Spleen (tissue), 11 donors: ENCODE measurements around the gene CIZ1. TPM values are rescaled to one million over a fixed set of nuclear protein-coding genes. Genes with fewer than 3 reads are reported as not detected.
A peak's percentile ranks its signal among the peaks of the same experiment; 100 is the strongest.

Experiments
- DNase-seq: peaks from one replicate; pipeline ENCODE4 v3.0.0-alpha.2; 2020
- H3K27ac ChIP-seq, 8 donors: fragments of 200-600 bp; sonication (generic) in 7 of 8; 1 replicate in 4 of 8; 2 replicates in 4 of 8; pipeline versions ENCODE4 v1.5.0 to v1.8.0; 2016 to 2021; ENCODE audit warnings: inconsistent platforms in 4 of 8, mild to moderate bottlenecking in 4 of 8, moderate library complexity in 1 of 8
- H3K27me3 ChIP-seq, 7 donors: fragments of 200-600 bp; sonication (generic) in 6 of 7; replicated peaks in 1 of 7; 1 replicate in 4 of 7; 2 replicates in 3 of 7; pipeline versions ENCODE4 v1.5.0 to v1.8.0; 2016 to 2021; ENCODE audit warnings: inconsistent platforms in 3 of 7, mild to moderate bottlenecking in 1 of 7
- H3K36me3 ChIP-seq, 6 donors: fragments of 200-600 bp; sonication (generic) in 5 of 6; 1 replicate in 4 of 6; 2 replicates in 2 of 6; pipeline versions ENCODE4 v1.5.0 to v1.8.0; 2016 to 2021; ENCODE audit warnings: inconsistent platforms in 2 of 6
- H3K4me1 ChIP-seq, 6 donors: fragments of 200-600 bp; sonication (generic) in 5 of 6; 1 replicate in 3 of 6; 2 replicates in 3 of 6; pipeline versions ENCODE4 v1.5.0 to v1.8.0; 2016 to 2021; ENCODE audit warnings: inconsistent platforms in 3 of 6
- H3K4me3 ChIP-seq, 8 donors: fragments of 200-600 bp; sonication (generic) in 7 of 8; 1 replicate in 4 of 8; 2 replicates in 4 of 8; pipeline versions ENCODE4 v1.5.0 to v1.8.0; 2016 to 2021; ENCODE audit warnings: inconsistent platforms in 4 of 8, mild to moderate bottlenecking in 4 of 8, moderate library complexity in 2 of 8
- H3K9me3 ChIP-seq, 8 donors: fragments of 200-600 bp; sonication (generic) in 7 of 8; 1 replicate in 4 of 8; 2 replicates in 4 of 8; pipeline versions ENCODE4 v1.5.0 to v1.8.0; 2016 to 2021; ENCODE audit warnings: inconsistent platforms in 4 of 8
- CTCF ChIP-seq, 11 experiments: fragments of 200-600 bp in 7 of 11; fragments of 450-650 bp in 4 of 11; sonication (generic) in 4 of 11; IDR thresholded peaks in 8 of 11; conservative IDR thresholded peaks in 3 of 11; 1 replicate in 7 of 11; 2 replicates in 4 of 11; pipeline versions ENCODE4 v1.4.0 to v1.8.0; 2016 to 2021; ENCODE audit warnings: antibody characterized with exemption in 11 of 11, inconsistent platforms in 4 of 11, mild to moderate bottlenecking in 1 of 11
- POLR2A ChIP-seq, 3 donors: fragments of 450-650 bp; IDR thresholded peaks; one replicate each; pipeline ENCODE4 v1.5.1; 2017; ENCODE audit warnings: antibody characterized with exemption in 3 of 3, mild to moderate bottlenecking in 1 of 3
- POLR2AphosphoS5 ChIP-seq, 3 donors: sonication (generic); formaldehyde crosslinking; IDR thresholded peaks; one replicate each; pipeline ENCODE4 v1.5.1; 2017; ENCODE audit warnings: antibody characterized with exemption in 3 of 3
- WGBS, 5 donors: extraction: QIAGEN DNeasy Blood & Tissue Kit in 3 of 5; methylation state at CpG; one replicate each; pipeline versions ENCODE4 v1.1.5 to v1.1.7; 2013 to 2018; 5-methylcytosine and 5-hydroxymethylcytosine counted together
- intact Hi-C: fragments of 100-400 bp; cut with DNase I; formaldehyde crosslinking; loops from one replicate; pipeline ENCODE4 v1.15.0; 2023; ENCODE audit warnings: low total_unique reads
- polyA plus RNA-seq, 3 donors: library from polyadenylated mRNA; stranded (reverse); fragments of 200-250 nt; gene quantifications; one replicate each; pipeline ENCODE4 v1.2.1, GENCODE V29; 2013
- total RNA-seq, 7 donors: library from RNA; depleted of rRNA in 3 of 7; stranded (reverse); fragments of >200 nt in 3 of 7; fragmentation: NEBNext Ultra II Directional in 4 of 7; extraction: Animal tissue kit (Norgen Biotek cat#: 25700) in 4 of 7; gene quantifications; one replicate each; pipeline versions ENCODE4 v1.1.0 to v1.2.1, GENCODE V29; 2016 to 2021
- donor health status: healthy with polysubstance abuse.
- donor health status: DM: no; HTN: no; CAD: no; lungs with moderate emphysema.
- donor health status: DM: no; HTN: no; CAD: no.
- donor health status: Bipolar disorder and iron deficiency.
- donor health status: healthy.
- donor health status: DM: no; HTN: no; CAD: no.
- donor health status: DM: yes; HTN: yes; CAD: no.

The CIZ1 gene
- total and polyA plus RNA-seq, 10 donors = 24.7 to 98.2 (median 77.2) TPM

- Histone ChIP-seq H3K4me1 (peaks cover 0 to 15% (median 2%) of the 10 kb centered on the region in 6 donors), H3K9me3 (peaks cover 0 to 8% (median 0%) of the 10 kb centered on the region in 8 donors), H3K27me3 (no peaks in the 10 kb centered on the region), H3K4me3 (no peak overlapping the region), H3K36me3 (peaks cover 6 to 95% (median 84%) of the 10 kb centered on the region in 6 donors), H3K27ac (no peak overlapping the region)
- TF ChIP-seq CTCF (IDR thresholded peaks at IDR 0.05 in 8 of 11, conservative IDR thresholded peaks at IDR 0.05 in 3 of 11) (no peak), POLR2AphosphoS5 (IDR thresholded peaks at IDR 0.05) (no peak), POLR2A (IDR thresholded peaks at IDR 0.05) (no peak)
- intact Hi-C loops = no loop called here
- no peak for DNase-seq
- WGBS, 5 donors = 96 to 98% (median 97%) methylated on average over 8 of the region's 8 CpGs
These were observed 10.9 kb downstream of the CIZ1 start for GRCh38 chr9:128180447-128180846.

GRCh38 chr9:128180001-128180400 lies 11.4 kb downstream of the CIZ1 start:
- DNase-seq = no peak
- peaks cover 0 to 15% (median 2%) of the 10 kb centered on the region in 6 donors for H3K4me1 ChIP-seq
- no peak overlapping the region for H3K27ac ChIP-seq

GRCh38 chr9:128178806-128179431 lies 12.5 kb downstream of the CIZ1 start:
- 79 to 100% (median 98%) methylated on average over 2 to 11 of the region's 11 CpGs for WGBS, 5 donors

More at GRCh38 chr9:128180001-128180400, 11.4 kb downstream of the CIZ1 start:
- 89 to 99% (median 97%) methylated on average over 8 of the region's 8 CpGs for WGBS, 5 donors
- H3K36me3 ChIP-seq = peaks cover 6 to 95% (median 84%) of the 10 kb centered on the region in 6 donors
- TF ChIP-seq POLR2AphosphoS5 (IDR thresholded peaks at IDR 0.05) (no peak), POLR2A (IDR thresholded peaks at IDR 0.05) (no peak), CTCF (IDR thresholded peaks at IDR 0.05 in 8 of 11, conservative IDR thresholded peaks at IDR 0.05 in 3 of 11) (no peak)
- H3K27me3 ChIP-seq = no peaks in the 10 kb centered on the region
- no peak overlapping the region for H3K4me3 ChIP-seq
- intact Hi-C loops = no loop called here
- peaks cover 0 to 8% (median 0%) of the 10 kb centered on the region in 8 donors for H3K9me3 ChIP-seq

More at GRCh38 chr9:128178806-128179431, 12.5 kb downstream of the CIZ1 start:
- no peaks in the 10 kb centered on the region for H3K27me3 ChIP-seq
- H3K36me3 ChIP-seq = peaks cover 6 to 95% (median 83%) of the 10 kb centered on the region in 6 donors
- H3K4me3 ChIP-seq = no peak overlapping the region
- H3K4me1 ChIP-seq = peaks cover 0 to 15% (median 2%) of the 10 kb centered on the region in 6 donors
- no peak for DNase-seq
- intact Hi-C loops = no loop called here
- H3K27ac ChIP-seq = no peak overlapping the region
- peaks cover 0 to 8% (median 0%) of the 10 kb centered on the region in 8 donors for H3K9me3 ChIP-seq
- TF ChIP-seq POLR2AphosphoS5 (IDR thresholded peaks at IDR 0.05) (peak in 1 of 3 donors; percentile 47), CTCF (IDR thresholded peaks at IDR 0.05 in 8 of 11, conservative IDR thresholded peaks at IDR 0.05 in 3 of 11) (no peak)
